Erythroblast (primary cell): ENCODE measurements around the gene DDN.

Source experiments
- GATA1 ChIP-seq: IDR thresholded peaks from 2 replicates; pipeline ENCODE4 v1.6.1; 2011; ENCODE audit warnings: low read depth, mild to moderate bottlenecking, control low read depth, low read length, moderate library complexity
- POLR2A ChIP-seq: IDR thresholded peaks from 2 replicates; pipeline ENCODE4 v1.6.1; 2011; ENCODE audit warnings: mild to moderate bottlenecking, low read length

GRCh38 chr12:49024543-49024942 lies 25.4 kb upstream of the DDN start:
- TF ChIP-seq POLR2A = no peak
- TF ChIP-seq GATA1 = no peak
